Measurements from ENCODE around the gene ASPSCR1. TPM values are rescaled to one million over a fixed set of nuclear protein-coding genes. Genes with fewer than 3 reads are reported as not detected.

Gene ASPSCR1
- total RNA-seq, 1 experiment from 2014 or later: 51.0 TPM

DNA sequence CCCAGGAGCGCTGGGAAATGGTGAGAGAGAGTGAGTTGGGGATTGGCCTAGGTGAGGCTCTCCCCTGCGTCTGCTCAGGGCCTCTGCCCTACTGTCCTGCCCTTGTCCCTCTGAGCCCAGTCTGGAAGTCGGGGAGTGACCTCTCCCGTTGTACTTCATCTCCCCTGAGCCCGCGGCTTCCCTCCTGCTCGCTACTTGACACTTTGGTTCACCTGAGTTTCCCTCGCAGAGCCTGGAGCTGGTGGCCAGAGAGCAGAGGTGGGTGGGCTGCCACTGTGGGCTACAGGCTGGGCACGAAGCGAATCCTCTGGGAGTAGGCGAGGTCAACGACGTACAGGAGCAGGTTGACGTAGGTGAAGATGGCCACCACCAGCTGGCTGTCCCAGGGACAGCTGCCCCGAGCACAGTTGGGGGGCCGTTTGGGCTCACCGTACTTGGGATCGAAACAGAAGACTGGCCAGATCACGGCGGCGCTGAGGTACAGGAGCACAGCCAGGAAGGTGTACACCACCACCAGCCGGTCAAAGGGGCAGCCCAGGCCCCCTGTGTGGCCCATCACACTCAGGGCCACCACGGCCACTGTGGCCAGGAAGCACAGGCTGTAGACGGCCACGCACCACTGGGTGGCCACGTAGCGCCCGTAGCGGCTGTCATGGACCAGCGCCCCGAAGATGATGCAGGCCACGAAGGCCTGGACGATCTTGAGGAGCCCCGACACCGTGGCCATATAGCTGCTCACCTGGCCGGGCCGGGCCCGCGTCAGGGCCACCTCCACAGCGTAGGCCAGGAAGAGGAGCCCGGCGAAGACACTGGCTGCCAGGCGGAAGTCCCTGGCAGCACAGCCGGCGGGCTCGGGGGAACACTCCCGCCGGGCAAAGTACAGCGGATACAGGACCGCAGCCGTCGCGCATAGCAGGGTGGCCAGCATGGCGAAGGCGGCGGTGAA is 36.6 kb upstream of the ASPSCR1 start:
- Histone ChIP-seq H3K9ac (ENCODE audit: low read length) (no peak overlapping the region), H3K9me2 (ENCODE audit: insufficient read depth) (no peaks in the 10 kb centered on the region), H4K20me1 (ENCODE audit: insufficient read depth) (no peaks in the 10 kb centered on the region), H3K27me3 (ENCODE audit: insufficient read depth, low read length) (no peaks in the 10 kb centered on the region), H3K4me3 (replicated peaks in 1 of 2; ENCODE audit: low read depth in 1 of 2, low read length in 2 of 2) (no peak overlapping the region), H3K4me2 (ENCODE audit: low read length) (no peak overlapping the region), H2AFZ (ENCODE audit: low read depth, low read length, poor library complexity, severe bottlenecking) (no peak overlapping the region), H3K9me3 (ENCODE audit: control insufficient read depth in 1 of 2, insufficient read depth in 1 of 2, low read depth in 1 of 2, low read length in 2 of 2) (no peaks in the 10 kb centered on the region), H3K36me3 (ENCODE audit: control insufficient read depth in 1 of 2, insufficient read depth in 2 of 2, low read length in 2 of 2) (peaks cover 0 to 1% of the 10 kb centered on the region in 2 experiments; a peak in 1 of 4 replicates), H3K27ac (ENCODE audit: low read depth, low read length) (no peak overlapping the region), H3K4me1 (ENCODE audit: control insufficient read depth in 1 of 2, insufficient read depth in 2 of 2, low read length in 2 of 2) (peaks cover 4 to 20% of the 10 kb centered on the region in 2 experiments; a peak in 3 of 4 replicates), H3K79me2 (ENCODE audit: insufficient read depth, low read length) (peaks cover 9% of the 10 kb centered on the region)
- intact Hi-C loops (cut with micrococcal nuclease): no loop called here
- ChIA-PET RAD21 (ENCODE audit: low non-redundant PET in 1 of 2, low total read pairs in 2 of 2, uncharacterized antibody in 2 of 2, unreplicated experiment in 2 of 2) (no interaction called here), POLR2A (no interaction called here), CTCF (no interaction called here)
- ATAC-seq (no peak), DNase-seq (ENCODE audit: low read depth, low spot score) (no peak)
- no TSS peak for BruUV-seq (replicated peaks)
- TF ChIP-seq SP1 (IDR thresholded peaks at IDR 0.05; ENCODE audit: low read depth) (no peak), YY1 (IDR thresholded peaks at IDR 0.05; ENCODE audit: extremely low read depth, insufficient replicate concordance, low read depth, low read length) (no peak), EZH2 (IDR thresholded peaks at IDR 0.05) (no peak)
- TF ChIP-seq, protein P1, sequence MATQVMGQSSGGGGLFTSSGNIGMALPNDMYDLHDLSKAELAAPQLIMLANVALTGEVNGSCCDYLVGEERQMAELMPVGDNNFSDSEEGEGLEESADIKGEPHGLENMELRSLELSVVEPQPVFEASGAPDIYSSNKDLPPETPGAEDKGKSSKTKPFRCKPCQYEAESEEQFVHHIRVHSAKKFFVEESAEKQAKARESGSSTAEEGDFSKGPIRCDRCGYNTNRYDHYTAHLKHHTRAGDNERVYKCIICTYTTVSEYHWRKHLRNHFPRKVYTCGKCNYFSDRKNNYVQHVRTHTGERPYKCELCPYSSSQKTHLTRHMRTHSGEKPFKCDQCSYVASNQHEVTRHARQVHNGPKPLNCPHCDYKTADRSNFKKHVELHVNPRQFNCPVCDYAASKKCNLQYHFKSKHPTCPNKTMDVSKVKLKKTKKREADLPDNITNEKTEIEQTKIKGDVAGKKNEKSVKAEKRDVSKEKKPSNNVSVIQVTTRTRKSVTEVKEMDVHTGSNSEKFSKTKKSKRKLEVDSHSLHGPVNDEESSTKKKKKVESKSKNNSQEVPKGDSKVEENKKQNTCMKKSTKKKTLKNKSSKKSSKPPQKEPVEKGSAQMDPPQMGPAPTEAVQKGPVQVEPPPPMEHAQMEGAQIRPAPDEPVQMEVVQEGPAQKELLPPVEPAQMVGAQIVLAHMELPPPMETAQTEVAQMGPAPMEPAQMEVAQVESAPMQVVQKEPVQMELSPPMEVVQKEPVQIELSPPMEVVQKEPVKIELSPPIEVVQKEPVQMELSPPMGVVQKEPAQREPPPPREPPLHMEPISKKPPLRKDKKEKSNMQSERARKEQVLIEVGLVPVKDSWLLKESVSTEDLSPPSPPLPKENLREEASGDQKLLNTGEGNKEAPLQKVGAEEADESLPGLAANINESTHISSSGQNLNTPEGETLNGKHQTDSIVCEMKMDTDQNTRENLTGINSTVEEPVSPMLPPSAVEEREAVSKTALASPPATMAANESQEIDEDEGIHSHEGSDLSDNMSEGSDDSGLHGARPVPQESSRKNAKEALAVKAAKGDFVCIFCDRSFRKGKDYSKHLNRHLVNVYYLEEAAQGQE (IDR thresholded peaks at IDR 0.05; ENCODE audit: low read depth): no peak

Data from HCT116 (cell line).